ENCODE data around the gene ITGA6.

DNA sequence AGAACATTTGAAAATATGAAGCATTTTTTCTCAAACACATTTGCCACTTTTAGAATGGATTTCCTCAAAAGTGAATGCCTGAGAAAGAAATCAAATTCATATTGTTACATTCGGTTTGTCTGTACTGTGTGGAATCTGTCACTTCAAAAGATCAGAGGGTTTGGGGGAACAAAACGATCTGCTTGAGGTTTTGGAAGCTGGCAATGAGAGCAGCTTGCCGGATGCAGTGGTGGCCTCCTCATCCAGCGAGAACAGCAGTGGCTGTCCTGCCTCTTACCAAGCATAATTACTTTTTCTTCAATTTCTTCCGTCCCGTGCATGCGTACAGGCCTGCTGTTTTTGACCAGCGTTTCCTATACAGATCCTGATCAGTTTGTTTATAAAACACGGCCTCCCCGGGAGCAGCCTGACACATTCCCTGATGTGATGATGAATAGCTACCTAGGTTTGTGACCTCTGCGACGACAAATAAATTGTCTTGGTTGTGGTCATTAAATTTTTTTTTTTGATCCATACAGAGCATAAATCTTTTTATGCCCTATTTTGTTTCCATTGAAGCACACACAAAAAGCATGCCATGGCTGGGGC lies 45.2 kb downstream of the ITGA6 start:
- TF ChIP-seq, protein P1, sequence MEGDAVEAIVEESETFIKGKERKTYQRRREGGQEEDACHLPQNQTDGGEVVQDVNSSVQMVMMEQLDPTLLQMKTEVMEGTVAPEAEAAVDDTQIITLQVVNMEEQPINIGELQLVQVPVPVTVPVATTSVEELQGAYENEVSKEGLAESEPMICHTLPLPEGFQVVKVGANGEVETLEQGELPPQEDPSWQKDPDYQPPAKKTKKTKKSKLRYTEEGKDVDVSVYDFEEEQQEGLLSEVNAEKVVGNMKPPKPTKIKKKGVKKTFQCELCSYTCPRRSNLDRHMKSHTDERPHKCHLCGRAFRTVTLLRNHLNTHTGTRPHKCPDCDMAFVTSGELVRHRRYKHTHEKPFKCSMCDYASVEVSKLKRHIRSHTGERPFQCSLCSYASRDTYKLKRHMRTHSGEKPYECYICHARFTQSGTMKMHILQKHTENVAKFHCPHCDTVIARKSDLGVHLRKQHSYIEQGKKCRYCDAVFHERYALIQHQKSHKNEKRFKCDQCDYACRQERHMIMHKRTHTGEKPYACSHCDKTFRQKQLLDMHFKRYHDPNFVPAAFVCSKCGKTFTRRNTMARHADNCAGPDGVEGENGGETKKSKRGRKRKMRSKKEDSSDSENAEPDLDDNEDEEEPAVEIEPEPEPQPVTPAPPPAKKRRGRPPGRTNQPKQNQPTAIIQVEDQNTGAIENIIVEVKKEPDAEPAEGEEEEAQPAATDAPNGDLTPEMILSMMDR (IDR thresholded peaks at IDR 0.05; ENCODE audit: poor library complexity) = no peak
- no peak for TF ChIP-seq EZH2 (IDR thresholded peaks at IDR 0.05; ENCODE audit: borderline replicate concordance)
- TF ChIP-seq EZH2phosphoT487 (IDR thresholded peaks at IDR 0.05; ENCODE audit: low read depth, severe bottlenecking, unreplicated experiment) = no peak
